H1 (cell line): ENCODE measurements around the gene KPNA3. TPM values are rescaled to one million over a fixed set of nuclear protein-coding genes. Genes with fewer than 3 reads are reported as not detected.

Source experiments
- CTCF ChIA-PET: fragments of 300-600 bp; sonication (Branson Sonifier 250); formaldehyde crosslinking; loops from one replicate; lab custom pipeline; 2021; ENCODE audit not compliant: partially characterized antibody; lab: Charles Lee
- POLR2A ChIA-PET: fragments of 300-600 bp; sonication (Branson Sonifier 250); formaldehyde crosslinking; loops from one replicate; lab custom pipeline; 2021; ENCODE audit warnings: inconsistent platforms; ENCODE audit not compliant: partially characterized antibody; lab: Charles Lee
- DNase-seq, 2 experiments: peaks; one replicate each; pipeline versions ENCODE4 v3.0.0 to v3.0.0-alpha.2; 2010 to 2022; ENCODE audit warnings: low spot score in 2 of 2, low read depth in 1 of 2, mixed read lengths in 1 of 2
- FAIRE-seq: peaks from 2 replicates; lab custom pipeline; 2011; peaks lifted over from hg19 to GRCh38; lab: Jason Lieb, UNC
- H2AFZ ChIP-seq: 2 replicates; pipeline ENCODE4 v1.8.1; 2012; ENCODE audit warnings: low read length, inconsistent platforms
- H2AK5ac ChIP-seq: 2 replicates; pipeline ENCODE4 v1.6.1; 2013; ENCODE audit warnings: low read depth, low read length
- H2BK120ac ChIP-seq: replicated peaks from 2 replicates; pipeline ENCODE3; 2013; ENCODE audit warnings: low read depth, low read length, inconsistent platforms
- H2BK12ac ChIP-seq: 2 replicates; pipeline ENCODE4 v1.6.1; 2013; ENCODE audit warnings: low read depth, low read length
- H2BK15ac ChIP-seq: 2 replicates; pipeline ENCODE4 v1.6.1; 2013; ENCODE audit warnings: low read length
- H2BK20ac ChIP-seq: 2 replicates; pipeline ENCODE4 v1.6.1; 2013; ENCODE audit warnings: low read length
- H2BK5ac ChIP-seq: 2 replicates; pipeline ENCODE4 v1.6.1; 2013; ENCODE audit warnings: low read depth, low read length
- H3K14ac ChIP-seq: 2 replicates; pipeline ENCODE4 v1.6.1; 2013; ENCODE audit warnings: inconsistent platforms; ENCODE audit not compliant: insufficient read length
- H3K18ac ChIP-seq: 2 replicates; pipeline ENCODE4 v1.6.1; 2013; ENCODE audit warnings: low read length; ENCODE audit errors: extremely low read depth
- H3K23ac ChIP-seq: 2 replicates; pipeline ENCODE4 v1.6.1; 2013; ENCODE audit warnings: inconsistent platforms; ENCODE audit not compliant: insufficient read length
- H3K23me2 ChIP-seq: 2 replicates; pipeline ENCODE4 v1.6.1; 2013; ENCODE audit warnings: low read depth, low read length
- H3K27ac ChIP-seq: 2 replicates; pipeline ENCODE4 v1.6.1; 2011; ENCODE audit warnings: low read depth, low read length, inconsistent platforms
- H3K27me3 ChIP-seq, 4 experiments: replicated peaks in 1 of 4; 1 replicate in 1 of 4; 2 replicates in 3 of 4; pipeline versions ENCODE4 v1.6.1 to v1.8.1; 2011 to 2013; ENCODE audit warnings: low read length in 3 of 4, mild to moderate bottlenecking in 3 of 4, inconsistent platforms in 2 of 4, mixed read lengths in 2 of 4, moderate library complexity in 1 of 4; ENCODE audit not compliant: control insufficient read depth in 3 of 4, insufficient read depth in 3 of 4; ENCODE audit errors: extremely low read depth in 1 of 4
- H3K36me3 ChIP-seq, 4 experiments: 2 replicates each; pipeline versions ENCODE4 v1.6.1 to v1.8.1; 2011 to 2013; ENCODE audit warnings: mild to moderate bottlenecking in 4 of 4, low read length in 3 of 4, moderate library complexity in 2 of 4, control low read depth in 1 of 4, inconsistent platforms in 1 of 4; ENCODE audit not compliant: insufficient read depth in 4 of 4, control insufficient read depth in 2 of 4
- H3K4ac ChIP-seq: replicated peaks from 2 replicates; pipeline ENCODE3; 2013; ENCODE audit warnings: low read length, low read depth, mixed read lengths, inconsistent platforms; ENCODE audit not compliant: insufficient read length
- H3K4me1 ChIP-seq, 4 experiments: replicated peaks in 1 of 4; 1 replicate in 1 of 4; 2 replicates in 3 of 4; pipeline versions ENCODE4 v1.6.1 to v1.8.1; 2011 to 2013; ENCODE audit warnings: low read length in 3 of 4, inconsistent platforms in 2 of 4, mixed read lengths in 1 of 4; ENCODE audit not compliant: insufficient read depth in 4 of 4, control insufficient read depth in 3 of 4
- H3K4me2 ChIP-seq, 2 experiments: 2 replicates each; pipeline versions ENCODE4 v1.6.1 to v1.8.1; 2011 to 2013; ENCODE audit warnings: low read depth in 2 of 2, low read length in 2 of 2, control low read depth in 1 of 2, inconsistent platforms in 1 of 2, mild to moderate bottlenecking in 1 of 2; ENCODE audit not compliant: insufficient read depth in 1 of 2
- H3K4me3 ChIP-seq, 4 experiments: fragments of 200-600, 300-600 bp in 1 of 4; sonication (generic), shearing (Covaris generic), sonication (Bioruptor Twin) in 1 of 4; 2 replicates each; pipeline versions ENCODE4 v1.5.1 to v1.8.1; 2011 to 2016; ENCODE audit warnings: low read length in 4 of 4, low read depth in 3 of 4, control low read depth in 2 of 4, inconsistent platforms in 2 of 4, mild to moderate bottlenecking in 2 of 4, mixed read lengths in 1 of 4, moderate library complexity in 1 of 4; ENCODE audit not compliant: insufficient read depth in 2 of 4; ENCODE audit errors: extremely low read depth in 1 of 4
- H3K56ac ChIP-seq: replicated peaks from 2 replicates; pipeline ENCODE3; 2013; ENCODE audit warnings: low read depth, mild to moderate bottlenecking, mixed read lengths, low read length, inconsistent platforms; ENCODE audit not compliant: insufficient read length
- H3K79me1 ChIP-seq: 2 replicates; pipeline ENCODE4 v1.6.1; 2013; ENCODE audit warnings: low read depth, low read length, control low read depth
- H3K79me2 ChIP-seq, 2 experiments: 2 replicates each; pipeline versions ENCODE4 v1.6.1 to v1.8.1; 2012 to 2013; ENCODE audit warnings: low read length in 2 of 2, mild to moderate bottlenecking in 2 of 2, inconsistent platforms in 1 of 2; ENCODE audit not compliant: insufficient read depth in 2 of 2, control insufficient read depth in 1 of 2
- H3K9ac ChIP-seq, 4 experiments: replicated peaks in 1 of 4; 1 replicate in 1 of 4; 2 replicates in 3 of 4; pipeline versions ENCODE4 v1.6.1 to v1.8.1; 2011 to 2013; ENCODE audit warnings: low read depth in 3 of 4, low read length in 3 of 4, control low read depth in 2 of 4, mild to moderate bottlenecking in 2 of 4, moderate library complexity in 2 of 4, inconsistent platforms in 1 of 4; ENCODE audit errors: extremely low read depth in 1 of 4
- H3K9me3 ChIP-seq, 2 experiments: 2 replicates each; pipeline versions ENCODE4 v1.6.1 to v1.8.1; 2012 to 2013; ENCODE audit warnings: mild to moderate bottlenecking in 2 of 2, moderate library complexity in 2 of 2, control low read depth in 1 of 2, inconsistent platforms in 1 of 2, low read depth in 1 of 2, low read length in 1 of 2, mixed read lengths in 1 of 2; ENCODE audit not compliant: insufficient read depth in 2 of 2
- H4K20me1 ChIP-seq, 2 experiments: replicated peaks in 1 of 2; 2 replicates each; pipeline versions ENCODE3 to v1.8.1; 2011 to 2013; ENCODE audit warnings: inconsistent platforms in 2 of 2, low read length in 2 of 2, mild to moderate bottlenecking in 1 of 2; ENCODE audit not compliant: insufficient read depth in 2 of 2, control insufficient read depth in 1 of 2
- H4K5ac ChIP-seq: 2 replicates; pipeline ENCODE4 v1.6.1; 2013; ENCODE audit warnings: low read length, low read depth, mixed read lengths, inconsistent platforms; ENCODE audit not compliant: insufficient read length
- H4K8ac ChIP-seq: 2 replicates; pipeline ENCODE4 v1.8.0; 2013; ENCODE audit warnings: mild to moderate bottlenecking, moderate library complexity, low read length, inconsistent platforms; ENCODE audit not compliant: insufficient read depth; ENCODE audit errors: extremely low read depth
- H4K91ac ChIP-seq: replicated peaks from 2 replicates; pipeline ENCODE3; 2013; ENCODE audit warnings: low read length, mixed read lengths, inconsistent platforms; ENCODE audit not compliant: insufficient read length
- BCL11A ChIP-seq, 2 experiments: IDR thresholded peaks; one replicate each; pipeline ENCODE4 v1.6.1; 2011; ENCODE audit warnings: low read depth in 2 of 2, low read length in 2 of 2, mild to moderate bottlenecking in 2 of 2
- CBX8 ChIP-seq: fragments of 300-800, 300-1000 bp; sonication (generic); IDR thresholded peaks from 2 replicates; pipeline ENCODE4 v1.7.1; 2016; ENCODE audit warnings: low read depth, low read length, borderline replicate concordance
- CREB1 ChIP-seq: IDR thresholded peaks from 2 replicates; pipeline ENCODE4 v1.6.1; 2012; ENCODE audit warnings: inconsistent platforms
- FOSL1 ChIP-seq: IDR thresholded peaks from 2 replicates; pipeline ENCODE4 v1.6.1; 2011; ENCODE audit warnings: mild to moderate bottlenecking, low read depth, low read length, moderate library complexity; ENCODE audit not compliant: insufficient read depth
- HDAC2 ChIP-seq, 2 experiments: fragments of 300-600 bp in 1 of 2; sonication (generic) in 1 of 2; IDR thresholded peaks; 2 replicates each; pipeline ENCODE4 v1.6.1; 2011 to 2012; ENCODE audit warnings: low read depth in 2 of 2, low read length in 2 of 2, mild to moderate bottlenecking in 2 of 2, moderate library complexity in 2 of 2, borderline replicate concordance in 1 of 2, inconsistent platforms in 1 of 2
- JUN ChIP-seq: IDR thresholded peaks from 2 replicates; pipeline ENCODE4 v1.6.1; 2011; ENCODE audit warnings: low read depth, mild to moderate bottlenecking, improper control_type of control experiment, low read length
- KDM1A ChIP-seq: fragments of 200-600, 300-600 bp; sonication (generic); IDR thresholded peaks from 2 replicates; pipeline ENCODE4 v1.7.1; 2016; ENCODE audit warnings: mild to moderate bottlenecking, low read length, borderline replicate concordance
- KDM4A ChIP-seq: IDR thresholded peaks from one replicate; pipeline ENCODE4 v1.7.1; 2012; ENCODE audit warnings: low read depth, mild to moderate bottlenecking, moderate library complexity, low read length, inconsistent platforms; ENCODE audit not compliant: severe bottlenecking
- MAFK ChIP-seq: IDR thresholded peaks from 2 replicates; pipeline ENCODE4 v1.6.1; 2012; ENCODE audit warnings: low read depth, mild to moderate bottlenecking, improper control_type of control experiment, low read length
- PHF8 ChIP-seq: fragments of 200-600 bp; sonication (generic); conservative IDR thresholded peaks from 2 replicates; pipeline ENCODE4 v1.7.1; 2012; ENCODE audit warnings: low read depth, mild to moderate bottlenecking, inconsistent platforms, low read length, moderate library complexity
- POU5F1 ChIP-seq: IDR thresholded peaks from 2 replicates; pipeline ENCODE4 v1.6.1; 2011; ENCODE audit warnings: low read depth, mild to moderate bottlenecking, low read length, moderate library complexity
- RFX5 ChIP-seq: IDR thresholded peaks from 2 replicates; pipeline ENCODE4 v1.6.1; 2011; ENCODE audit warnings: low read depth, low read length, improper control_type of control experiment, borderline replicate concordance
- WGBS, 2 experiments: shearing (Covaris generic) in 1 of 2; methylation state at CpG; one replicate each; pipeline versions ENCODE4 v1.1.6 to v1.1.7; 2013 to 2015; ENCODE audit warnings: low lambda C conversion rate in 2 of 2, mixed read lengths in 2 of 2, inconsistent platforms in 1 of 2, low coverage in 1 of 2, missing lambda C conversion rate in 1 of 2; ENCODE audit not compliant: insufficient replicate concordance in 2 of 2, insufficient coverage in 1 of 2, insufficient read length in 1 of 2; ENCODE audit errors: extremely low coverage in 1 of 2, missing lambda C conversion rate in 1 of 2; 5-methylcytosine and 5-hydroxymethylcytosine counted together
- polyA plus RNA-seq, 7 experiments: library from polyadenylated mRNA; depleted of rRNA in 3 of 7; stranded (reverse) in 5 of 7; unstranded in 2 of 7; fragments of >200 nt in 5 of 7; fragments of 200-250 nt in 2 of 7; gene quantifications; 1 replicate in 5 of 7; 2 replicates in 1 of 7; 4 replicates in 1 of 7; pipeline versions ENCODE4 v1.2.1 to v1.2.3, GENCODE V29; 2011 to 2013; ENCODE audit warnings: missing spikeins in 2 of 7, mixed read lengths in 2 of 7
- total RNA-seq: library from RNA; stranded (reverse); fragmentation: NEBNext Ultra II Directional; extraction: Animal tissue kit (Norgen Biotek cat#: 25700); gene quantifications from 2 replicates; pipeline ENCODE4 v1.2.1, GENCODE V29; 2021

Gene KPNA3
- total and polyA plus RNA-seq, 2 of the 8 experiments (the other 6 are each of a cell fraction or from before 2014, with no cell fraction given), result 21.4 to 63.2 TPM

GRCh38 chr13:49740870-49741269 is 51.6 kb downstream of the KPNA3 start:
- Histone ChIP-seq H3K9me3 (no peaks in the 10 kb centered on the region), H4K20me1 (peaks cover 0 to 2% of the 10 kb centered on the region in 2 experiments), H4K8ac (no peak overlapping the region), H3K27me3 (no peaks in the 10 kb centered on the region), H2BK15ac (no peak overlapping the region), H4K91ac (no peak overlapping the region), H3K79me1 (no peaks in the 10 kb centered on the region; the same call in 1 of the 2 replicates), H4K5ac (no peak overlapping the region), H3K4me1 (no peaks in the 10 kb centered on the region), H2BK12ac (no peak overlapping the region), H3K4ac (no peak overlapping the region), H3K23me2 (no peaks in the 10 kb centered on the region)
- CTCF ChIA-PET, result no interaction called here
- WGBS, 2 experiments, result 87% methylated on average over 2 of the region's 2 CpGs; no CpG with 5 or more reads in 1 of the 2 experiments
- TF ChIP-seq BCL11A (IDR thresholded peaks at IDR 0.05; ENCODE audit: low read depth in 2 of 2, low read length in 2 of 2) (no peak), POU5F1 (no peak), KDM4A (no peak), MAFK (no peak), FOSL1 (no peak), KDM1A (no peak), RFX5 (no peak), CREB1 (no peak), JUN (no peak), HDAC2 (IDR thresholded peaks at IDR 0.05; ENCODE audit: borderline replicate concordance in 1 of 2, low read depth in 2 of 2, low read length in 2 of 2) (no peak), CBX8 (no peak), PHF8 (no peak)
- TF ChIP-seq, all 59 proteins: peak for 0
- Histone ChIP-seq H3K56ac (no peak overlapping the region), H2AFZ (no peak overlapping the region), H3K18ac (no peak overlapping the region), H3K4me3 (no peak overlapping the region), H3K4me2 (no peak overlapping the region), H3K27ac (no peak overlapping the region), H3K79me2 (no peaks in the 10 kb centered on the region), H3K23ac (no peak overlapping the region), H2BK20ac (no peak overlapping the region), H2AK5ac (no peak overlapping the region), H2BK120ac (no peak overlapping the region), H2BK5ac (no peak overlapping the region), H3K14ac (no peak overlapping the region), H3K36me3 (peaks cover 0 to 5% (median 2%) of the 10 kb centered on the region in 4 experiments; a peak in 4 of 8 replicates), H3K9ac (no peak overlapping the region)
- FAIRE-seq, result no peak
- POLR2A ChIA-PET, result no interaction called here
- no peak for DNase-seq
